GM21423 (cell line): ENCODE data around the gene PDLIM1.
A peak's percentile ranks its signal among the peaks of the same experiment; 100 is the strongest.

Experiments used
- ATAC-seq: cut with Tn5 transposase; IDR thresholded peaks from one replicate; pipeline ENCODE4 v1.9.1; 2021; ENCODE audit warnings: mild to moderate bottlenecking, moderate library complexity; ENCODE audit not compliant: unreplicated experiment

PDLIM1 gene, protein sequence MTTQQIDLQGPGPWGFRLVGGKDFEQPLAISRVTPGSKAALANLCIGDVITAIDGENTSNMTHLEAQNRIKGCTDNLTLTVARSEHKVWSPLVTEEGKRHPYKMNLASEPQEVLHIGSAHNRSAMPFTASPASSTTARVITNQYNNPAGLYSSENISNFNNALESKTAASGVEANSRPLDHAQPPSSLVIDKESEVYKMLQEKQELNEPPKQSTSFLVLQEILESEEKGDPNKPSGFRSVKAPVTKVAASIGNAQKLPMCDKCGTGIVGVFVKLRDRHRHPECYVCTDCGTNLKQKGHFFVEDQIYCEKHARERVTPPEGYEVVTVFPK

DNA sequence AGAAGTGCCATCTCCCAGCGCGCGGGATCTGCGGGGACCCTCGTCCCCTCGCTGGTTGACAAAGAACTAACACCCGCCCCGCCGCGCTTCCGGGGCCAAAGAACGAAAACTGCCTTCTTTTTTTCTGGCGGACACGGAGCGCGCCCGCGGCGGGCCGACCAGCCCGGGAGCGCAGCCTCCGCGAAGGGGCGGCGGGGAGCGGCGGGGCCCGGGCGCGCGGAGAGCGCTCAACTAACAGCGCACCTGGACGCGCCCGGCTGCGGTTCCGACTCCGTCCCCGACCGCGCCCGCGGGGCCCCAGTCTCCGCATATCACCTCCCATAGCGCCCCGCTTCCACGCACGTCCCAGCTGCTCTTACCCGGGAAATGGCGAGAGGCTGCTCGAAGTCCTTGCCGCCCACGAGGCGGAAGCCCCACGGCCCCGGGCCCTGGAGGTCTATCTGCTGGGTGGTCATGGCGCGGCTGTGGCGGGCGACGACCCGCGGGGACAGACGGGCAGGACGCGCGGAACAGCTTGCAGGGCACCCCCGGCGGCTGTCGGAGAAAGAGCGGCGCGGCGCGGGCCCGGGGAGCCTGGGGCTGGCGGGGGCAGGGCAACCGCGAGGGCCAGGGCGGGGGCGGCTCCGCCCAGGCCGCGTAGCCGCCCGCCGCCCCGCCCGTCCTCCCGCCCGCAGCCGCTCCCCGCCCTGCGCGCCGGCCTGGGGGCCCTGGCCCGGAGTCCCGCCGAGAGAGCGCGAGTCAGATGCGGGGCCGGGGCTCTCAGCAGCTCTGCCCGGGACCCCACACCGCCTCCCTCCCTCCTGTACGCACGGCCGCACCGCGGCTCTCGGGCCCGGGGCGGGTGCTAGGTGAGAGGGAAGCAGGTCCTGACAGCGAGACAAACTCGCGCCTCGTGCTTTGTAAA lies at the start of gene PDLIM1:
Gene PDLIM1, minus strand, starts transcription at position 543 of the 904 bp plus-strand sequence. Its CDS starts 88 bp downstream, at position 455.
- ATAC-seq, result peak; percentile 34

DNA sequence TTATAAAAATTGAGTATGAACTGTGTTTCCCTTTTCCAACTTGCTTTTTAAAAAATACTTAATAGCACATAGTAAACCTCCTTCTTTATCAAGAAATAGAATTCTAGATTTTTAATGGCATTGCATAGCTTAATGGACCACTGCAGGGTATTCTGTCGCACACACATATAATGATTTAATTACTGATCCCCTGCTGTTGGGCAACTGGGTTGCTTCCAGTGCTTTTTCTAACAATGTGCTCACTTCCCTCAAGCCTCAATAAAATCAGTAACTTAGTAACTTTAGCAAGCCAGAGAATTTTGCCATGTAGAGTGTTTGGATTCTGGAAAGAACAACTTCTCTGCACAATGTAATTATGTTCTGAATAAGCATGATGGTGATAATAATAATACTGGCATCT lies 49.1 kb upstream of the PDLIM1 start:
- no peak for ATAC-seq

DNA sequence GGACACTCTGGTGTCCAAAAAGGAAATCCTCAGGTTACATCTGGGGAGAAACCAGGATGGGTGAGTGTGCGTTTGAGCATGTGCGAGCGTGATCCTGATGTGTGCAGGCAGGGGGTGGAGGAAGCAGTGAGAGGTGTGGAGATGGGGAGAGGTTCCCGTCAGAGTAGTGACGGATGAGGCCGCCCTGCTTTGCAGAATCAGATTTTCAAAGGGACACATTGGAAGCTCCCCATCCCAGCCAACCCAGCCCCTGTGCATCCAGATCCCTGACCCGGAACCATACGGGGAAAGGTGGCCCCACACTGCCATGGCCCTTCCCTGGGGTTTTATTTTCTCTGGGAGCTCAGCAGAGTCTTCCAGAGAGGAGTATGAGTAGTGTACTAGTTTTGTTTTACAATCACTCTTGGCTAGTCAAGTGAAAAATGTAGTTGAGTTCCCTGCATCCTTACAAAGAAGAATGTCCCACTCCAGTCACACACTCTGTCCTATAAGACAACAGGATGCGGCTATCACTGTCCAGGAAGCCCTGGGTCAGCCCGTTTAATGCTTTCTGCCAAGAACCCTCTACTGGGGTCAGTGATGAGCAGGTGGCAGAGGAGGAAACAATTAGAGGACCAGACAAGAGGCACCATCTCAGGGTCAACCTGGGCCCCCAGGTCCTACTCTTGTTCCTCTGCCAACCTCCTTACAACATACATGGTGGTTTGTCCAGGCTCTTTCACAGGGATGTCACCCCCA lies 46.8 kb upstream of the PDLIM1 start:
- no peak for ATAC-seq

DNA sequence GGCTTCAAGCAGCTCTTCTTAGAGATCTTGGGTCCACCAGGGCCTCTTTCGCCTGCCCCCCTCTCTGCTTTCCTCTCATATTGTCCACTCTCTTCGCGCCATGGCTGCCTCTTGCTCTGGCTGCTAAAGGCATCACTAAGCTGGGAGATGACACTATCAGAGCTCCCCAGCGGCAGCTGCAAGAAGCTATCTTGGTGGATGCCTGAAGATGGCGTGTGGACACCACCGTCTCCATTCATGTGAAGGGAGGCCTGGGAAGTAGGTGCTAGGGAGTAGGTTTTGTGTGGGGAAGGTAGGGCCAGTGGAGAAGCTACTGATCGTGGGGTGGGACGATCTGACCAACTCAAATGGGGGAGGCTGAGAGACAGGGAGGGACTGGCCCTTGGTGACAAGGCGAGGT lies 45.9 kb upstream of the PDLIM1 start:
- no peak for ATAC-seq

DNA sequence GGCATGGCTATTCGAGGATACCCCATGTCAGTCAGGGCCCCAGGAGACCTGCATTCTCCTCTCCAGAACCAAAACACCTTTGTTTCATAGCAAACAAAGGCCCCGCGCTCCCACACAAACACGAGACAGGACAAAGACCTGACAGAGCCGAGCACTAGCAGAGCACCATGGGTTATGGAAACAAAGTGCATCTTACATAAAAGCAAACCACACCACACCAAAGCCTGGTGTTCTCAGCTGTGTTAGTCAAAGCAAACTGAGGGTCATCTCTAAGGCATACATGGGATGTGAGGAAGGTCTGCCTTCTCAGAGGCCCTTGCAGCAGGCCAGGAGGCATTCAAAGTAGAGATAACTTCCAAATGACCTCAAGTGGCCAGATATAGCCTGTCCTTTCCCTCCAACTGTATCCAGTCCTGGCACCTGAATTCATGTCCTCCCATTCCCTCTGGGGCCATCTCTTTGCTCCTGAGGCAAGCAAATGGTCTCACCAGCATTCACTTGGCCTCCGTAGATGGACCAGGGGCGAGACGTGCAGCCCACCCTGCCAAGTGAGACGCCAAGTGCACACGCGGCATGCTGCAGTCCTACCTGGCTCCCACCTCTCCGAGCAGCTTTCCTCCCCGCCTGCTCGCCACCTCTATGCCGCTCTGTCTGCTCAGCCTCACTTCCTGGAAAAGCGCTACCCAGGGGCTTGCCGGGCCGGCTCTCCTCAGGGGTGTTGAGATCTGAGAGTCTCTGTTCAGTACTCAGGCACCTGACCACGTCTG lies 45.3 kb upstream of the PDLIM1 start:
- ATAC-seq, result no peak

DNA sequence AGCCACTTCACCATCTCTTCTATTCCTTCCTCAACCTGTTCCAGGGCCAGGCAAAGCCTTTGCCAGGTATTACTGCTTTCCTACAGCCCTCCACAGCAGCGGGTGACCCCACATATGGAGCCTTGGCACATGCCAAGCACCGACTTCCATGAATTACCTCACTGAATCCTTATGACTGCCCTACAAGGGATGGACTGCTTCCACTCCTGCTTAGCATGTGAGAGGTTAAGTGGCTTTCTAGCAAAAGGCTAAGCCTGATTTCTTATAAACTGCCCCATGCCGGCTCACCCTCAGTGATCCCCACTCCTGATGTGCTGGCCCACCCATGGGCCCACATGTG lies 44.0 kb upstream of the PDLIM1 start:
- no peak for ATAC-seq

DNA sequence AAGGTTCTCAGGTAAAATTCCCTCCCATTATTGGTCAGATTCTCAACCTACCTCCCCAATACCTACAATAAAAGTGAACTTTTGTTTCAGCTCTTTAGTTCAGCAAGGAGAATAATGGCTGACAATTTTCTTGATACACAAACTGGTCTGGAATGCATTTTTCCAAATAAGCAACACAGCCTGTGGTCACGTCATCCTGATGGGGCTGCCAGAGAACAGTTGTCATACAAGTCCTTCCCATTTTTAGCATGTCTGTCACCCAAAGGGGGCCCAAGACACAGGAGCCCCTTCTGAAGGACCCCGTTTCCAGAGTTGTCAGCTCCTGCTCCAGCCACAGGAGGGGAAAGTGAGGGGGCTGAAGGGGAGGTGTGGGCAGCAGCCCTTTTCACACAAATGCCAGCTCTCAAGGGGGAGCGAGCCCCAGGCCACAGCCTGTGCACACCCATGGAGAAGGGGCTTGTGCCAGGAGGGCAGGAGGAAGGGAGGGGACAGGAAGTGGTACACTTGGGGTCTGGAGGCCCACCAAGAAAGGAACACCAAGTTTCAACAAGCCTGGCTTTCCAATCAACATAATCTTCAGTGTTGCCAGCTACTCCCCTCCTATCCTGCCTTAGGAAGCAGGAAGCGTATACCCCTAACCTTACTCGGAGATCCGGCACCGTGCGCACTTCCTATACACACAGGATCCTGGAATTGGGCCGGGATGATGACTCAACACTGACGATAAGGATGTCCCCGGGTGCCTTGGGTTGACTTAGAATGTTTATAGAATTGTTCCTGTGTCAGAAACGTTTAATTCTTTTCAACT lies 43.4 kb upstream of the PDLIM1 start:
- ATAC-seq, result no peak

DNA sequence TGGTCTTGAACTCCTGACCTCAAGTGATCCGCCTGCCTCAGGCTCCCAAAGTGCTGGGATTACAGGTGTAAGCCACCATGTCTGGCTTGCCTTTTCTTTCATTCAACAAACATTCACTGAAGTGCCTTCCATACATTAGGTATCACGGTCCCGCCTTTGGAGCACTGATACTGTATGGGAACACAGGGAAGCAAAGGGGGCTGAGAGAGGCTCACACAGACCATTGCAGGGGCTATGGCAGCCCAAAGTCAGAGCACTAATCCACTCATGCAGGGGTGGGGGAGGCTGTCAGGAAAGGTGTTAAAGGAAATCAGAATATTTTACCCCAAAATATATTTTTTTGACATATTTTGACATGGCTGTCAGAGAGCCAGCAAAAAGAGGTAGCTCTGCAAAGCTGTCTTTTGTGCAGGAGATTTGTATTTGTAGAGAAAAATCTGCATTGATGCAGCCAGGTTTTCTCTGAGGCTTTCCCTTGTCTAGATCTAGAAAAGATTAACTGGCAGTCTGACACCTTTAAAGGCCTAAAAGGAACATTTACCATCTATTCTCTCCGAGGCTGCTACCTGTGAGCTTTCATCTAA lies 42.0 kb upstream of the PDLIM1 start:
- no peak for ATAC-seq

DNA sequence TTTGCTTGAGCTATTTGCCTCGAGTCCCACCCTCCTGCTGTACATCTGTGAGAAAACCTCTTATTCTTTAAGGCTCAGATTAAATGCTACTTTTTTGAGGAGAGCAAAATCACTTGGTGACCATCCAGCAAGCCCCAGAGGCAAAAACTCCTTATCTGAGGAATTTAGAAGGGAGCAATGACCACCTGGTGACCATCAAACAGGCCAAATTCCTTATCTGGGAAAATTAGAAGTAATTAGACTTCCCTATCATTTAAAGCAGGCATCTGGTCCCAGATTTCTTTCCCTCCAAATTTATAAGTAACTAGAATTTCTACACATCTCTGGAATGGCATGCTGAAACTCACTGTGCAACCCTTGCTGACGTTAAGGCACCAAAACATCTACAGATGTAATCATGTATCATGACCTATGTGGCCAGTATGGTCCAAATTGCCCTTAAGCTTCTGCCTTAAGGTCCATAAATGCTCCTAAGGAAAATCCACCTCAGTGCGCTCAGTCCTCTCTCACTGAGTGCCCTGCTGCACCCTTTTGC lies 40.9 kb upstream of the PDLIM1 start:
- ATAC-seq, result no peak

DNA sequence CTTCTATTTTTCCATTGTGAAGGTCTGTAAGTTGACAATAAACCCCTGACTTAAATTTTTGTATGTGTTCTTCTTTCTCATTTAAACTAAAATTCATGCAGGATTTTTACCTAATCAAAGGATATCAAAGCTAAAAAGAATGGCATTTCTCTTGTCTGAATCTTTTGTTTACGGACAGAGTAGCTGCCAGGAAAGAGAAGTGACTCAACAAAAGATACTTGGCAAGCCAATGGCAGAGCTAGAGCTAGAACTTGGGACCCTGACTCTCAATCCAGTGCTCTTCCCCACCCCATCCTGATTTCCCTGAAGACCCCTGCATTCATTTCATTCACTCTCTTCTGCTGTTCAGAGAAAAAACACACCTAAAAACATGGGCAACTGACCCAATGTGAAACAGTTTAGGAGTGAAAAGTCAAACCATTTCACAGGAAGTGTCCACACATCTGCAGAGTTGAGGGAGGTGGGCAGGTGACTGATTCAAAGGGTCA lies 40.2 kb upstream of the PDLIM1 start:
- no peak for ATAC-seq

DNA sequence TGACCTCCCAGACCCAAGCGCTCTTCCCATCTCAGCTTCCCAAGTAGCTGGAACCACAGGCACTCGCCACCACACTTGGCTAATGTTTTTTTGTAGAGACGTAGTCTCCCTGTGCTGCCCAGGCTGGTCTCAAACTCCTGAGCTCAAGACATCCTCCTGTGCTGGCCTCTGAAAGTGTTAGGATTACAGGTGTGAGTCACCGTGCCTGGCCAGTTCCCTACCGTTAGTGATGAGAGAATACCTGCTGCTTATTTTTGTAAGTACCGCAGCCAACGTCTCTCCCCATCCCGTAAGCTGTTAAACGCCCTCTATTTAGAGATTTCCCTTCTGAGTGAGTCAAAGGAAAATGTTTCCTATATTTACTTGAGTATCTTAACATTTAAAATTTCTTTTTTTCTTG lies 38.5 kb upstream of the PDLIM1 start:
- no peak for ATAC-seq

DNA sequence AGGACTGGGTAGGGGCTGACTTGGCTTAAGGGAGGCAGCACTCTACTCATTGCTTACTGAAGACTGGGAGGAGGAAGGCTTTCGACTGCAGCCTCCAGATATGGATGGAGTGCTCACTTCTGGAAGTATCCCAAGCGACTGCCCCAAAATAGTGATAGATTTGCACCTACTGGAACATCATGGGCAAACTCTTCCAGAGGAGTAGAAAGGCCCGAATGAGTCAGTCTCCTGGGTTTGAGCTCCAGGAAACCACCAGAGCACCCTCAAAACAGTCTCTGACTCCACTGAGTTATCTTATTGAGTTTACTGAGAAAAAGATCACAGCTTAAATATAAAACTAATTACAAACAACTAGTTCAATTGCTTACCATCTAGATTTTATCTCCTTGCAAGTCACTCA lies 37.2 kb upstream of the PDLIM1 start:
- no peak for ATAC-seq

DNA sequence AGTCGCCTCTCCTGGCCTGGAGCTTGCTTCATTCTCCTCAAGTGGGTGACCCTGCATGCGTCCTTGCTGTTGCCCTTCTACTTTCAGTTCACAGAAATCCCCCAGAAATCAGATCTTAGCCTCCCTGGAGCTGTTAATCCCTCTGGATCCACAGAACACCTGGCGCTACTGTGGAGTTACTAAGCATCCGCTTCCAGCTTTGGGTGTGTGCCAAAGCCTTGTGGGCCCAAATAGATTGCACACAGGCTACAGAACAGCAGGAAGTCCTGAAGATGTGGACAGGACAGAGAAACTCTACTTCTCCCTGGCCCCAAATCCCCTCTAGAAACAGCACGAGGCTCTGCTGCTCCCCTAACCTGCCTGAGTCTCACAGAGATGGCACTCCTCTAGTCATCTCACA lies 36.6 kb upstream of the PDLIM1 start:
- ATAC-seq, result no peak

DNA sequence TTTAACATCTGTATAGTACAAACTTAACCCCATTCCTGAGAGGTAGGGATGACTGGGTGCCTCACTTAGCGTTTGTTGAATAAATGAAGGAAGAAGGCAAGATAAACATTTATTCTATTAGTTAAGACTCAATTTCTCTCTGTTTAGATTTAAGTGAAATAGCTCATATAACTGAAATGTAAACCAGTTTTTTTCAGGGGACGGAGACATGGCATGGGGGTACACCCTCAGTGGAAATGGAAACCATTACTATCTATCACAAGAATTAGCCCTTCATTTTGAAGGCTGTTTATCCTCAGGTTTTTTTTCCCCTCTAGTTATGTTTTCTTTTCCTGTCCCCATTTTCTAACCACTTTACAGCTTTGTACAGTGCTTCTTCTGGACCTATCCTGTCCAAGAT lies 35.6 kb upstream of the PDLIM1 start:
- no peak for ATAC-seq

DNA sequence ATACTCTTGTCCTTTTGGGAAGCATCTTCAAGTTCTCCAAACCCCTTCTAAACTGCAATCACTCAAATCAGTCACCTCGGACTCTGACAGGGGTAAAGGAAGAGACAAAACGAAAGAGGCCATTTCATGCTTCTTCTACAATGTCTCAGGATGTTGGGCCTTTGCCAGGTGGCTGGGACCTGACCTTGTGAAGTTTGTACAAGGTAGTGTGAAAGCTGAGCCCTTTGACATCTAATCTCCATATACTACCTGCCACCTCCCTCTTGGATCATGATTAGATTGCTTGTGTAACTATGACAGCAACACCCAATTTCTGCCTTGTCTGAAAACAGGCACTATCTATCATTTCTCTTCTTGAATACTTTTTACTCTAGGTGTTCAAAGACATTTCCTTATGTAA lies 35.1 kb upstream of the PDLIM1 start:
- no peak for ATAC-seq

DNA sequence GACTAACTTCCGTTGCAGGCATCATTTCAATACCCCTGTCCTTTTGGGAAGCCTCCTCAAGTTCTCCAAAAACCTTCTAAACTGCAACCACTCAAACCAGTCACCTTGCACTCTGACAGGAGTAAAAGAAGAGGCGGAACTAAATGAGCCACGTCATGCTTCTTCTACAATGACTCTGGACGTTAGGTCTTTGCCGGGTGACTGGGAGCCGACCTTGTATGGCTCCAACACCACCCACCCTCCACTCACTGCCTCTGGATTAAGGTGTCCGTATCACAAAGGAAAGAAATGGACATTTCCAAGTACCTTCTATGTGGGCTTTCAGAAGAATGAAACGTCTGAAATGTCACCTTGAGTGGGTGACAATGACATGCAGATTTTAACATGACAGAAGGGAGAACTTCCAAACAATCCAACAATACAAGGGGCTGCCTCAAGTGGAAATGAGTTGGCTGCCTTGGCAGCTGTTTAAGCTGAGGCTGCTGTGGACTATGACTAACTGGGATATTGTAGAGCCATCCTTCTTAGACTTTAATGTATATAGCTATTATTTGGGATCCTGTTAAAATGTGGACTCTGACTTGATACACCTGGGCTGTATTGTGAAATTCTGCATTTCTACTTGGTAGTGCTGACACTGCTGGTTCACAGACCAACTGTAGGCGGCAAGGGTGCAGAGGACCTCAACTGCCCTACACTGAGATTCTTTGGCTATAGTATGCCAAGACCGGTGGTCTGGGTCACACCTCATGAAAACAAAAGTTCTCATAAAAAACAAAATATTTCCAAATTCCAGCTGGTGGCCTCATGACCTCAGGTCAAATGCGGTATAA lies 33.8 kb upstream of the PDLIM1 start:
- ATAC-seq, result no peak

DNA sequence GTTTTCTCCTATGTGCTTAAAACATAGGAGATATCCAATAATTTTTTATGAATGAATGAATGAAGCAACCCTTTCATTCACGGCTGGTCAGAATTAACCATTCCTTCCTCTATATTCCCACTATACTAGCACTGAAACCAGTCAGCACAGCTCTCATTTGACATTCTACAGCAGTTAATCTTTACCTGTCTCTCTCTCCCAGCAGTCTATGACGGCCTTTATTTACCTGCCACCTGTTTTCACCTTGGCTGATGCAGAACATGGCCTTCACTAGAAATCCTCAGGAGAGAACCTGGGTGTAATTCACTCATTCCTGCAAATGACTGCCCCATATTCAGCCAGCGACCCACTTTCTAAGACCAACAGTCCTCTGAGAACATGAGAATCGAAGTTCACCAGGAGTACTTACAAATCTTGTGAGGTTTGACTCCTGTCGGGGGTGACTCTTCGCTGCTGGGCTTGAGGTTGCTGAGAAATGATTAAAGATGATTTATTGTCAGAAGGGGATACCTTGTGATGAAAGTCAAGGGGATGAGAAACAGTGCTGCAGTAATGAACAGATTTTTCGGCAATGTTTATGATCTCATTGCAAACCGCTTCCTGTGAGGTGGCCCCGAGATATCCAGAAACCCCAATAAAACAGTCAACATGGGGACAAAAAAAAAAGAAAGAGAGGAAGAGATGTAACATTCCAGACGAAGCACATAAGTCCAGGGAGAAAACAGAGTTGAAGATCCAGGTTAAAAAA lies 30.9 kb upstream of the PDLIM1 start:
- no peak for ATAC-seq

DNA sequence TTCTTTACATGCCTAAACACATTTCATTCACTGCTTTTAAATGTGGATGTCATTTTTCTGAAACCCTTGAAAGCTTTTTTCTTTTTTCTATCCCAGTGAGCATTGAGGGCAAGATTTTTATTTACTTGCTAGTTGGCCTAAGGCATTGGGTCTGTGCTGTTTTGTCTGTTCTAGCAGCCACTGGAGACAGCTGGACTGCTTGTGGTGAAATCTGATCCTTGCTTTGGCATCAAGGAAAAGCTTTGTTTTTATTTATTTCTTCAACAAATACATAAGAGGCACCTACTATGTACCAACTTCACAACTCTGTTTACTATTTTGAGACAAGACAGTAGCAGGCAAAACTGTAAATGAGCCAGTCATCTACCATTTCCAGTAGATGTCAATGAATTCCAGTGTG lies 28.4 kb upstream of the PDLIM1 start:
- ATAC-seq, result no peak
